BLaER1 treated with 17β-estradiol and CSF1 and Interleukin-3, amounts not matched to agents 10 nM and 100 nM (cell line): ENCODE data around the gene DUSP7.
A peak's percentile ranks its signal among the peaks of the same experiment; 100 is the strongest.

Experiments used
- H3K27ac ChIP-seq, 11 experiments: shearing (Covaris generic); formaldehyde crosslinking; 2 replicates each; pipeline ENCODE4 v1.8.1; 2022
- H3K27me3 ChIP-seq, 11 experiments: shearing (Covaris generic); formaldehyde crosslinking; 2 replicates each; pipeline ENCODE4 v1.8.1; 2022
- H3K36me3 ChIP-seq, 11 experiments: shearing (Covaris generic); formaldehyde crosslinking; 2 replicates each; pipeline ENCODE4 v1.8.1; 2022
- H3K4me1 ChIP-seq, 10 experiments: shearing (Covaris generic); formaldehyde crosslinking; 2 replicates each; pipeline ENCODE4 v1.8.1; 2022
- H3K4me2 ChIP-seq, 11 experiments: shearing (Covaris generic); formaldehyde crosslinking; 2 replicates each; pipeline ENCODE4 v1.8.1; 2022
- H3K4me3 ChIP-seq, 10 experiments: shearing (Covaris generic); formaldehyde crosslinking; 2 replicates each; pipeline ENCODE4 v1.8.1; 2022
- H3K9ac ChIP-seq, 11 experiments: shearing (Covaris generic); formaldehyde crosslinking; 2 replicates each; pipeline ENCODE4 v1.8.1; 2022
- H3K9me3 ChIP-seq, 11 experiments: shearing (Covaris generic); formaldehyde crosslinking; replicated peaks in 1 of 11; 2 replicates each; pipeline ENCODE4 v1.8.1; 2022
- H4K20me1 ChIP-seq, 11 experiments: shearing (Covaris generic); formaldehyde crosslinking; 2 replicates each; pipeline ENCODE4 v1.8.1; 2022
- Cebpa-rat ChIP-seq, 11 experiments: shearing (Covaris generic); IDR thresholded peaks; 2 replicates each; pipeline ENCODE4 v1.8.1; 2022

The DUSP7 gene

GRCh38 chr3:52022323-52023100 is 33.9 kb downstream of the DUSP7 start:
- no peaks in the 10 kb centered on the region for H3K36me3 ChIP-seq
- peak overlapping the region in 7 of 11 experiments; percentile 55 to 83 (median 63); a peak in 12 of 22 replicates for H3K27ac ChIP-seq
- peak overlapping the region in 1 of 11 experiments; percentile 54; a peak in 3 of 22 replicates for H3K9ac ChIP-seq
- no peak for TF ChIP-seq Cebpa-rat (IDR thresholded peaks at IDR 0.05)
- H3K4me1 ChIP-seq: peaks cover 76 to 95% (median 93%) of the 10 kb centered on the region in 10 experiments
- H3K4me2 ChIP-seq: peak overlapping the region; percentile 75 to 98 (median 86)
- H3K27me3 ChIP-seq: peaks cover 0 to 3% (median 0%) of the 10 kb centered on the region in 11 experiments; a peak in 1 of 22 replicates
- no peak overlapping the region; a peak in 1 of 20 replicates for H3K4me3 ChIP-seq
- H3K9me3 ChIP-seq: no peaks in the 10 kb centered on the region
- no peaks in the 10 kb centered on the region for H4K20me1 ChIP-seq

GRCh38 chr3:52021489-52022268 is 34.7 kb downstream of the DUSP7 start:
- H3K4me2 ChIP-seq: peak overlapping the region; percentile 75 to 98 (median 86)
- peaks cover 0 to 3% (median 0%) of the 10 kb centered on the region in 11 experiments; a peak in 1 of 22 replicates for H3K27me3 ChIP-seq
- no peaks in the 10 kb centered on the region for H3K9me3 ChIP-seq
- peaks cover 76 to 99% (median 98%) of the 10 kb centered on the region in 10 experiments for H3K4me1 ChIP-seq
- no peak overlapping the region for H3K4me3 ChIP-seq
- peak overlapping the region in 10 of 11 experiments; percentile 36 to 74 (median 61); a peak in 19 of 22 replicates for H3K27ac ChIP-seq
- no peaks in the 10 kb centered on the region for H3K36me3 ChIP-seq
- no peak for TF ChIP-seq Cebpa-rat (IDR thresholded peaks at IDR 0.05)
- H4K20me1 ChIP-seq: no peaks in the 10 kb centered on the region
- H3K9ac ChIP-seq: peak overlapping the region; percentile 16 to 65 (median 33); a peak in 15 of 22 replicates

GRCh38 chr3:52020796-52021195 is 35.6 kb downstream of the DUSP7 start:
- Histone ChIP-seq H3K36me3 (no peaks in the 10 kb centered on the region), H3K27ac (peak overlapping the region in 10 of 11 experiments; percentile 36 to 74 (median 61); a peak in 14 of 22 replicates), H3K4me2 (peak overlapping the region; percentile 75 to 98 (median 86)), H3K4me1 (peaks cover 76 to 100% (median 100%) of the 10 kb centered on the region in 10 experiments), H3K9ac (peak overlapping the region in 6 of 11 experiments; percentile 16 to 65 (median 50); a peak in 7 of 22 replicates), H3K9me3 (no peaks in the 10 kb centered on the region), H4K20me1 (no peaks in the 10 kb centered on the region), H3K4me3 (no peak overlapping the region), H3K27me3 (peaks cover 0 to 3% (median 0%) of the 10 kb centered on the region in 11 experiments; a peak in 1 of 22 replicates)
- no peak for TF ChIP-seq Cebpa-rat (IDR thresholded peaks at IDR 0.05)

- Histone ChIP-seq H3K9me3 (no peaks in the 10 kb centered on the region), H3K4me1 (peaks cover 77 to 100% (median 100%) of the 10 kb centered on the region in 10 experiments), H4K20me1 (no peaks in the 10 kb centered on the region), H3K4me3 (peak overlapping the region in 3 of 10 experiments; percentile 17 to 34 (median 33); a peak in 2 of 20 replicates), H3K27me3 (peaks cover 0 to 3% (median 0%) of the 10 kb centered on the region in 11 experiments; a peak in 1 of 22 replicates), H3K27ac (peak overlapping the region in 10 of 11 experiments; percentile 1 to 71 (median 54); a peak in 18 of 22 replicates), H3K9ac (peak overlapping the region; percentile 20 to 62 (median 52); a peak in 19 of 22 replicates), H3K4me2 (peak overlapping the region; percentile 75 to 98 (median 86)), H3K36me3 (no peaks in the 10 kb centered on the region)
- TF ChIP-seq Cebpa-rat (IDR thresholded peaks at IDR 0.05): no peak
Observed at GRCh38 chr3:52019352-52020080, 36.9 kb downstream of the DUSP7 start.

GRCh38 chr3:52018319-52019000 is 37.9 kb downstream of the DUSP7 start:
- Histone ChIP-seq H4K20me1 (no peaks in the 10 kb centered on the region), H3K4me1 (peaks cover 67 to 94% (median 93%) of the 10 kb centered on the region in 10 experiments), H3K36me3 (no peaks in the 10 kb centered on the region), H3K4me3 (no peak overlapping the region), H3K9ac (peak overlapping the region in 10 of 11 experiments; percentile 20 to 62 (median 53); a peak in 16 of 22 replicates), H3K27me3 (peaks cover 0 to 3% (median 0%) of the 10 kb centered on the region in 11 experiments; a peak in 1 of 22 replicates), H3K9me3 (no peaks in the 10 kb centered on the region), H3K4me2 (peak overlapping the region; percentile 75 to 98 (median 86)), H3K27ac (peak overlapping the region in 9 of 11 experiments; percentile 1 to 71 (median 57); a peak in 16 of 22 replicates)
- no peak for TF ChIP-seq Cebpa-rat (IDR thresholded peaks at IDR 0.05)

- Histone ChIP-seq H3K4me1 (peaks cover 58 to 93% (median 89%) of the 10 kb centered on the region in 10 experiments), H4K20me1 (no peaks in the 10 kb centered on the region)
Observed at GRCh38 chr3:52017586-52017985, 38.8 kb downstream of the DUSP7 start.

GRCh38 chr3:52015438-52016228 is 40.7 kb downstream of the DUSP7 start:
- no peak overlapping the region for H3K27ac ChIP-seq
- peak overlapping the region; percentile 35 to 98 (median 62) for H3K4me2 ChIP-seq
- H3K27me3 ChIP-seq: peaks cover 0 to 3% (median 0%) of the 10 kb centered on the region in 11 experiments; a peak in 1 of 22 replicates

More at GRCh38 chr3:52017586-52017985, 38.8 kb downstream of the DUSP7 start:
- Histone ChIP-seq H3K4me3 (no peak overlapping the region), H3K27ac (no peak overlapping the region), H3K9me3 (no peaks in the 10 kb centered on the region), H3K27me3 (peaks cover 0 to 3% (median 0%) of the 10 kb centered on the region in 11 experiments; a peak in 1 of 22 replicates), H3K36me3 (no peaks in the 10 kb centered on the region), H3K9ac (peak overlapping the region in 1 of 11 experiments; percentile 4; a peak in 1 of 22 replicates), H3K4me2 (peak overlapping the region in 8 of 11 experiments; percentile 4 to 98 (median 86); a peak in 13 of 22 replicates)
- no peak for TF ChIP-seq Cebpa-rat (IDR thresholded peaks at IDR 0.05)

More at GRCh38 chr3:52015438-52016228, 40.7 kb downstream of the DUSP7 start:
- Histone ChIP-seq H4K20me1 (no peaks in the 10 kb centered on the region), H3K36me3 (no peaks in the 10 kb centered on the region), H3K4me3 (no peak overlapping the region), H3K9ac (0 out of 22 replicates have a peak overlapping the region, but pooled peaks of 2 of the 11 experiments have one; percentile 15 to 37), H3K4me1 (peaks cover 39 to 76% (median 71%) of the 10 kb centered on the region in 10 experiments), H3K9me3 (no peaks in the 10 kb centered on the region)
- no peak for TF ChIP-seq Cebpa-rat (IDR thresholded peaks at IDR 0.05)
